ENCODE data around the gene SH3GL2.

- TF ChIP-seq POLR2A (IDR thresholded peaks at IDR 0.05; ENCODE audit: low read depth, low read length) = no peak
- no peak for TF ChIP-seq TAF1 (IDR thresholded peaks at IDR 0.05; ENCODE audit: borderline replicate concordance, low read depth, low read length)
- no peak for TF ChIP-seq POLR2AphosphoS5 (IDR thresholded peaks at IDR 0.05; ENCODE audit: low read depth, low read length)
These were observed 245.3 kb downstream of the SH3GL2 start for GRCh38 chr9:17824191-17824590.
